ENCODE measurements around the gene ULBP3.

GRCh38 chr6:150088481-150089154, 19.7 kb upstream of the ULBP3 start:
- TF ChIP-seq TRIM25 (IDR thresholded peaks at IDR 0.05; ENCODE audit: borderline replicate concordance) (no peak), ATF3 (IDR thresholded peaks at IDR 0.05) (no peak), ATF3 (CRISPR knock-in tag; conservative IDR thresholded peaks at IDR 0.05) (no peak), MAX (CRISPR knock-in tag; IDR thresholded peaks at IDR 0.05) (no peak), ZNF717 (CRISPR knock-in tag; IDR thresholded peaks at IDR 0.05) (no peak), POLR2A (conservative IDR thresholded peaks at IDR 0.05) (no peak), GABPB1 (CRISPR knock-in tag; IDR thresholded peaks at IDR 0.05) (no peak)
